Left cardiac atrium (tissue), 4 donors: Measurements from ENCODE around the gene FSTL5. TPM values are rescaled to one million over a fixed set of nuclear protein-coding genes. Genes with fewer than 3 reads are reported as not detected.

ENCODE experiments used
- ATAC-seq, 2 donors: fragments of 200-7000 bp; cut with Tn5 transposase; one replicate each; pipeline ENCODE4 v1.9.1; 2020; ENCODE audit warnings: mild to moderate bottlenecking in 2 of 2, moderate library complexity in 2 of 2
- DNase-seq: peaks from one replicate; pipeline ENCODE4 v3.0.0-alpha.2; 2020
- intact Hi-C, 2 donors: fragments of 100-400 bp; cut with DNase I; formaldehyde crosslinking; loops; one replicate each; pipeline versions ENCODE4 v1.14.1 to v1.15.1; 2022 to 2023
- total RNA-seq, 2 donors: library from RNA; stranded (reverse); fragmentation: NEBNext Ultra II Directional; extraction: Animal tissue kit (Norgen Biotek cat#: 25700); gene quantifications; one replicate each; pipeline ENCODE4 v1.2.1, GENCODE V29; 2021
- donor health status: DM: no; HTN: yes; CAD: no.
- donor health status: DM: no; HTN: yes; CAD: no; lungs with severe emphysema.
- donor health status: DM: yes; HTN: yes; CAD: no.
- donor health status: Dilated cardiomyopathy.

FSTL5 gene
- total RNA-seq, 2 donors from 2014 or later, result not detected

GRCh38 chr4:161893566-161893965 lies 270.2 kb downstream of the FSTL5 start:
- intact Hi-C loops, result no loop called here
- ATAC-seq (no peak), DNase-seq (no peak)

DNA sequence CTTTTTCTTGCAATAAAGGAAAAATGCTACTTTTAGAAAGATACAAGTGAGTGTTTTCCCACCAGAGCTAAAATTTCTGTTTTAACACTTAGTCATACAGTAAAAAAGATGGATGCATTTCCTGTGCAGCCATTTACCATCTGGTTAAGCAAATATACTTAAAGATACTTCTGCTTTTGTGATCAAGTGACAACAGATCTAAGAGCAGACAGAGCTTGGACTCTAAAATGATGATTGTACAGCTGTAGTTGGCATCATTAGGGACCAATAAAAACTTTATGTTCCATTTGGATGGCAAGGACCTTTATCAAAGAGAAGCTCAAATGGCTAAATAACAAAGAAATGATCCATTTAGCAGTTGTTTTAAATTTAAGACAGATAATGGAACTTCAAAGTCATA lies 270.8 kb downstream of the FSTL5 start:
- no peak for ATAC-seq
- no peak for DNase-seq
- intact Hi-C loops, result no loop called here

GRCh38 chr4:161883157-161883556 lies 280.6 kb downstream of the FSTL5 start:
- DNase-seq (no peak), ATAC-seq (no peak)
- intact Hi-C loops, result no loop called here

DNA sequence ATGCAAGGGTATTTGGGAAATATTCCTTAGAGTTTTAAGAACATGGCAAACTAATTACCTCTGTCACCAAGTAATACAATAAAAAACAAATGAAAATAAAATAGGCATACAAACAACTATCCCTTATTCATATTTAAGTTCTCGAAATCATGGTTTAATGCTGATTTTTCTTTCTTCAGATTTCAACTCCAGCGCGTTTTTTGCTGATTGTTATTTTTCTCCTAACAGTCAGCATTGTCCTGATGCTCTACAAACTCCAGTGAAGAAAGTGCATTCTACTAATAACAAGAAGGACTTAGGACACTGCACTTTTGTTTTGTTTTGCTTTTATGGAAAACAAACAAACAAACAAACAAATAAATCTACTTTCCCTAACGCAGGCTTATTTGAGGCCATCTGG lies 282.4 kb downstream of the FSTL5 start:
- DNase-seq, result no peak
- intact Hi-C loops, result no loop called here
- ATAC-seq, result no peak

DNA sequence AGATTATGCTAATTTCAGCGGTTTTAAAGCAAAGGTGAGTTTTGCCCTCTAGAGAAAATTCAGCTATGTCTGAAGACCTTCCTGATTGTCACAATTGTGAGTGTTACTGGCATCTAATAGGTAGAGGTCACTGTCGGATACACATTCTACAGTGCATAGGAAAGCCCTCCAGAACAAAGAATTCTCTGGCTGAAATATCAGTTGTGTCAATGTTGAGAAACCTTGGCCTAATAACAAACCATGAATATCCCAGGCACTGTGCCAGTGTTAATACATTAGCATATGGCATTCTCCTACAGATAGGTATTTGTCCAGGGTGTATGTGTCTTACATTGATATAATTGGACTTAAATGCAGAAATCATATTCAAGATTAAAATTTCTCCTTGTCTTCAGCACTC lies 294.3 kb downstream of the FSTL5 start:
- no peak for DNase-seq
- no peak for ATAC-seq
- intact Hi-C loops, result no loop called here

- intact Hi-C loops, result no loop called here
- ATAC-seq (no peak), DNase-seq (no peak)
Measured at GRCh38 chr4:161856711-161857326, 307.0 kb downstream of the FSTL5 start.

DNA sequence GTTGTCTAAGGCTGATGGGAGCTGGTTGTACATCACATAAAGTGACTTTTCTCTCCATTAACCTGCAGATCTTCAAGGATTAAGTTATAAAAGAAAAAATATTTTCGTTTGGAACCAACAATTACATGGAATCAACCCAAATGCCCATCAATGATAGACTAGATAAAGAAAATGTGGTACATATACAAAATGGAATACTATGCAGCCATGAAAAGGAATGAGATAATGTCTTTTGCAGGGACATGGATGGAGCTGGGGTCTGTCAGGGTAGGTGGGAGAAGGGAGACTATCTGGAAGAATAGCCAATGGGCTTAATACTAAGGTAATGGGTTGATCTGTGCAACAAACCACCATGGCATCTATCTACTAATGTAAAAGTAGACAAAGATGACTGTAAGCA lies 313.2 kb downstream of the FSTL5 start:
- intact Hi-C loops, result no loop called here
- DNase-seq (no peak), ATAC-seq (no peak)

- no peak for ATAC-seq
- intact Hi-C loops, result no loop called here
- DNase-seq, result no peak
Measured at GRCh38 chr4:161841759-161842158, 322.0 kb downstream of the FSTL5 start.

GRCh38 chr4:161829591-161829990 lies 334.2 kb downstream of the FSTL5 start:
- intact Hi-C loops, result no loop called here
- DNase-seq, result no peak
- no peak for ATAC-seq

GRCh38 chr4:161828061-161828460 lies 335.7 kb downstream of the FSTL5 start:
- intact Hi-C loops, result no loop called here
- DNase-seq (no peak), ATAC-seq (no peak)

GRCh38 chr4:161827013-161827412 lies 336.8 kb downstream of the FSTL5 start:
- no peak for ATAC-seq
- DNase-seq, result no peak
- intact Hi-C loops, result no loop called here

DNA sequence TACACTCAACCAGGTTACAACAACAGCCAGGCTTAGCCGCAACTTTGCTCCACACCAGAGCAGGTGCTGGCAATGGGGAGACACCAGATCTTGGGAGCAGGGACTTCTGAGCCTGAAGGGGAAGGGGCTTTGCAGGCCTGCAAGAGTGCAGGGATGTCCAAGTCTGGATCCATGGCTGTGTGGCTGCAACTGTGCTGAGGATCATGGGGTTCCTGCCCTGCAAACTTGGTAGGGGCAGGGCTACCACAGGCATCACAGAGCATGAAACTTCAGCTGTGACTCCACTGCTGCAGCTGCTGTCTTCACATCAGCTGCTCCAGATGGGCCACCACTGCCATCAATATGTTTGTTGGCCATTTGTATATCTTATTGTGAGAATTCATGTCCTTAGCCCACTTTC lies 340.4 kb downstream of the FSTL5 start:
- no peak for ATAC-seq
- intact Hi-C loops, result no loop called here
- DNase-seq, result no peak

GRCh38 chr4:161822174-161822573 lies 341.6 kb downstream of the FSTL5 start:
- intact Hi-C loops, result no loop called here
- ATAC-seq, result no peak
- no peak for DNase-seq

- intact Hi-C loops, result no loop called here
- DNase-seq (no peak), ATAC-seq (no peak)
Measured at GRCh38 chr4:161817914-161818313, 345.9 kb downstream of the FSTL5 start.

DNA sequence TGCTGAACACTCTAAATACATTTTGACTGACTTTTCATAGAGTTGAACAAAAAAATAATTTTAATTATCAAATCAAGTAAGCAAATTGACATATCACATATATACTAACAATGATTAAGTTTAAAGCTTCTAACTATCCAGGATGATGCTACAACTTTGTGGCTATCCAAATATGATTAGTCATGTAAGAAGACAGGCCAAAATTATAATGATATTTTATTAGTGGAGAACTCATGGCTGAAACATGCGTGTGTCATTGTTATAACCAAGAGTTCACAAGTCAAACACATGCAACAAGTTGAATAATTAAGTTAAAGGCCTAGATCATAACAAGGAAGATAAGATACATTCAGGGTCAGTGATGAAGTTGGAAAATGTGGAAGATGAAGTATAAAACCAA lies 346.8 kb downstream of the FSTL5 start:
- no peak for DNase-seq
- no peak for ATAC-seq
- intact Hi-C loops, result no loop called here

GRCh38 chr4:161815841-161816240 lies 348.0 kb downstream of the FSTL5 start:
- ATAC-seq, result no peak
- no peak for DNase-seq
- intact Hi-C loops, result no loop called here

DNA sequence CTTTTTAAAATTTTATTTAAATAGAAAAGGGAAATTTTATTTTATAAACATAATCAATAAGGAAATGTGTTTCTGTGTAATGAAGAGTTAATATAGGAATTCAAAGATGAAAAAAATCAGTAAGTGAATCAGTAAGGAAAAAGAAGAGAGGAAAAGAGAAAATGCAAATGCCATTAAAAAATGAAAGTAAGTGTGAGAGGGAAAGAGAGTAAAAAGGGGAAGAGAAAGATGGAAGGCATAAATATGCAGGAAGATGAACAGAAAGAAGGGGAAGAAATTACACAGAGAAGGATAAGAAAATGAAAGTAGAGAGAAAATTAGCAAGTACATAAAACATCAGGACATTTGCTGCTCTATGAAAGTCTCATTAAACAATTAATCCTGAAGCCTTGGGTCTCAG lies 349.9 kb downstream of the FSTL5 start:
- intact Hi-C loops, result no loop called here
- DNase-seq, result no peak
- no peak for ATAC-seq

DNA sequence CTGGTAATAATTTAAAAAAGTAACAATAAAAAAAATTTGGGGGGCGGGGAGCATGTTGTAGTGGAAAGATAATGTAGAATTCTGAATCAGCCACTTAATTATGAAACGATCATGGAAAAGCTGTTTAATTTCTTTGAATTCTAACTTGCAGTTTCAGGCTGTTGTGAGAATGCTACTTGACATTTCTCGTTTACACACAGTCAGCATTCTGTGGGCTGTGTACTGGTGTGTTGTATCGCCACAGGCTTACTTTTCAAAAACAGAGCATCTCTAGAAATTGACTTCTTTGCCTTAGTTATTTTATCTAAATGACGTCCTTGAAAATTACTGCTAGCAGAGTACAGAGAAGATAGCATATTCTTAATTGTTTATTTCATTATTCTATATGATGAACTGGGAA lies 350.4 kb downstream of the FSTL5 start:
- no peak for ATAC-seq

DNA sequence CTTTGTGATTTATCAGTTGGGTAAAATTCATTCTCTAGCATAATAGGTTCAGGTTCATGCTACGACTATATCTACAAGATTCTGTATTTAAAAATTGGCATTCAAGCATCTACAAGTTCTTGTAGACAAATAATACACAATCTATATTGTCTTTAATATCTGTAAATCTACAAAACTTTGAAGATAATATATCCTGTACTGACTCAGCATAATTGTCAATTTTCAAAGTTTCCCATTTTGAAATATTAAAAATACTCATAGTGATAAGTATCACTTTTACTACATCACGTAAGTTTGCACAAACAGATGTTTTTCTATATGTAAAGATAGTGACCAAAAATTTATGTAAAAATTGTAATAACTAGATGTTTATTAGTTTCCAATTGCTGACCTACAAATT lies 360.6 kb downstream of the FSTL5 start:
- ATAC-seq (no peak), DNase-seq (no peak)
- intact Hi-C loops, result no loop called here

More for the DNA sequence above, 350.4 kb downstream of the FSTL5 start:
- intact Hi-C loops, result no loop called here
- no peak for DNase-seq

DNA sequence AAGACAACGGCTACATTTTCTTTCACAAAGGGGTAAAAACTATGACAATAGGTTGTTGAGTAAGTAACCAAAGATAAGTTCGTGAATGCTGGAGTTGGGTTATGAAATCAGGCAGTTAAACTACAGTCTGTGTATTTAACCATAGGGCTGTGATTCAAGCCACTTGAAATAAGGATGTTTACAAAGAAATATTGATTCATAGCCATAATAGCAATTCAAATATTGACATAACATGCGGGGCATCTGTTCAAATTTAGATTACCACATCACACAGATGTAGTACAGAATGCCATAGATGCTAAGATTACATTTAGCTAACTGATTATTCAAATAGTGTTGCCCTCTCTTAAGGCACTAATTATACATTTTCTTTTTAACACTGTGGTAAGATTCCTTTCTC lies 364.1 kb downstream of the FSTL5 start:
- DNase-seq, result no peak
- intact Hi-C loops, result no loop called here
- no peak for ATAC-seq

GRCh38 chr4:161792991-161793390 lies 370.8 kb downstream of the FSTL5 start:
- intact Hi-C loops, result no loop called here
- ATAC-seq, result no peak
- DNase-seq, result no peak
